Measurements from ENCODE around the gene PPP4R1.

DNA sequence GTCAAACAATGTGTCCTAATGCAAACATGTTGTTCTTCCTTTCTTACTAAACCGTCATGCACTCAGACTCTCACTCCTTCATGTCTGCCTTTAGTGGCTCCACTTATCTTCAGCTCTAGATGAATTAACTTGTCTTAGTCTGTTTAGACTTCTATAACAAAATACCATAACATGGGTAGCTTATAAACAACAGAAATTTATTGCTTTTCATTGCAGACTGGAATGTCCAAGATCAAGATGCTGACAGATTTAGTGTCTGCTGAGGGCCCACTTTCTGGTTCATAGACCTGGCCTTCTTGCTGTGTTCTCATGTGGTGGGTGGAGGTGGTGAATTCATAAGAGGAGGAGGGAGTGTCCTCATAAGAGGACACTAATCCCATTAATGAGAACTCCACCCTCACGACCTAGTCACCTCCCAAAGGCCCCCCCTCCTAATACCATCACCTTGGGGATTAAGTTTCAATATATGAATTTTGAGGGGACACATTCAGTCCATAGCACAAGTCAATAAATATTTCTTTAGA lies 106.7 kb downstream of the PPP4R1 start:
- TF ChIP-seq, protein P1, sequence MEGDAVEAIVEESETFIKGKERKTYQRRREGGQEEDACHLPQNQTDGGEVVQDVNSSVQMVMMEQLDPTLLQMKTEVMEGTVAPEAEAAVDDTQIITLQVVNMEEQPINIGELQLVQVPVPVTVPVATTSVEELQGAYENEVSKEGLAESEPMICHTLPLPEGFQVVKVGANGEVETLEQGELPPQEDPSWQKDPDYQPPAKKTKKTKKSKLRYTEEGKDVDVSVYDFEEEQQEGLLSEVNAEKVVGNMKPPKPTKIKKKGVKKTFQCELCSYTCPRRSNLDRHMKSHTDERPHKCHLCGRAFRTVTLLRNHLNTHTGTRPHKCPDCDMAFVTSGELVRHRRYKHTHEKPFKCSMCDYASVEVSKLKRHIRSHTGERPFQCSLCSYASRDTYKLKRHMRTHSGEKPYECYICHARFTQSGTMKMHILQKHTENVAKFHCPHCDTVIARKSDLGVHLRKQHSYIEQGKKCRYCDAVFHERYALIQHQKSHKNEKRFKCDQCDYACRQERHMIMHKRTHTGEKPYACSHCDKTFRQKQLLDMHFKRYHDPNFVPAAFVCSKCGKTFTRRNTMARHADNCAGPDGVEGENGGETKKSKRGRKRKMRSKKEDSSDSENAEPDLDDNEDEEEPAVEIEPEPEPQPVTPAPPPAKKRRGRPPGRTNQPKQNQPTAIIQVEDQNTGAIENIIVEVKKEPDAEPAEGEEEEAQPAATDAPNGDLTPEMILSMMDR (IDR thresholded peaks at IDR 0.05), result no peak
- TF ChIP-seq POLR2A (IDR thresholded peaks at IDR 0.05), result no peak
